IPS-NIHi7 (cell line): ENCODE data around the gene PTPRM.
A peak's percentile ranks its signal among the peaks of the same experiment; 100 is the strongest.
"Not testable (repeated sequence)": the region's sequence is repeated elsewhere in the genome, so short reads cannot be mapped to it uniquely, and the experiment has no call there.

Experiments
- DNase-seq: peaks from one replicate; pipeline ENCODE4 v3.0.0; 2012; ENCODE audit warnings: mixed read lengths; ENCODE audit errors: extremely low spot score

The PTPRM gene

GRCh38 chr18:7945882-7946281 is 378.8 kb downstream of the PTPRM start:
- no peak for DNase-seq

GRCh38 chr18:7946734-7947377 is 379.7 kb downstream of the PTPRM start:
- DNase-seq: peak; percentile 31

- no peak for DNase-seq
Observed at GRCh38 chr18:7950380-7951136, 383.4 kb downstream of the PTPRM start.

GRCh38 chr18:7953095-7953958 is 386.2 kb downstream of the PTPRM start:
- DNase-seq: no peak

- DNase-seq: no peak
Observed at GRCh38 chr18:7954238-7954637, 387.1 kb downstream of the PTPRM start.

GRCh38 chr18:7955175-7955574 is 388.1 kb downstream of the PTPRM start:
- no peak for DNase-seq

GRCh38 chr18:7957297-7957696 is 390.2 kb downstream of the PTPRM start:
- no peak for DNase-seq

- DNase-seq: no peak
Observed at GRCh38 chr18:7958081-7958896, 391.2 kb downstream of the PTPRM start.

GRCh38 chr18:7958897-7959146 is 391.7 kb downstream of the PTPRM start:
- DNase-seq: no peak

- DNase-seq: not testable (repeated sequence)
Observed at GRCh38 chr18:7966682-7967081, 399.6 kb downstream of the PTPRM start.

- DNase-seq: no peak
Observed at GRCh38 chr18:7974200-7974874, 407.2 kb downstream of the PTPRM start.

- no peak for DNase-seq
Observed at GRCh38 chr18:7977897-7978296, 410.8 kb downstream of the PTPRM start.

- DNase-seq: no peak
Observed at GRCh38 chr18:7978834-7979233, 411.7 kb downstream of the PTPRM start.

- no peak for DNase-seq
Observed at GRCh38 chr18:7979714-7980113, 412.6 kb downstream of the PTPRM start.

GRCh38 chr18:7980136-7980535 is 413.0 kb downstream of the PTPRM start:
- DNase-seq: peak; percentile 63

GRCh38 chr18:7980656-7981055 is 413.5 kb downstream of the PTPRM start:
- no peak for DNase-seq

- no peak for DNase-seq
Observed at GRCh38 chr18:7982216-7982615, 415.1 kb downstream of the PTPRM start.

- no peak for DNase-seq
Observed at GRCh38 chr18:7987284-7987976, 420.3 kb downstream of the PTPRM start.

GRCh38 chr18:7990670-7991069 is 423.6 kb downstream of the PTPRM start:
- DNase-seq: no peak

- DNase-seq: no peak
Observed at GRCh38 chr18:8001711-8002301, 434.7 kb downstream of the PTPRM start.
